HG03039 (cell line): Measurements from ENCODE around the gene LHFPL3.
A peak's percentile ranks its signal among the peaks of the same experiment; 100 is the strongest.
"Not testable (repeated sequence)": the region's sequence is repeated elsewhere in the genome, so short reads cannot be mapped to it uniquely, and the experiment has no call there.

Source experiments
- ATAC-seq: cut with Tn5 transposase; IDR thresholded peaks from one replicate; pipeline ENCODE4 v1.9.1; 2021; ENCODE audit warnings: mild to moderate bottlenecking, moderate library complexity; ENCODE audit not compliant: unreplicated experiment

LHFPL3 gene

DNA sequence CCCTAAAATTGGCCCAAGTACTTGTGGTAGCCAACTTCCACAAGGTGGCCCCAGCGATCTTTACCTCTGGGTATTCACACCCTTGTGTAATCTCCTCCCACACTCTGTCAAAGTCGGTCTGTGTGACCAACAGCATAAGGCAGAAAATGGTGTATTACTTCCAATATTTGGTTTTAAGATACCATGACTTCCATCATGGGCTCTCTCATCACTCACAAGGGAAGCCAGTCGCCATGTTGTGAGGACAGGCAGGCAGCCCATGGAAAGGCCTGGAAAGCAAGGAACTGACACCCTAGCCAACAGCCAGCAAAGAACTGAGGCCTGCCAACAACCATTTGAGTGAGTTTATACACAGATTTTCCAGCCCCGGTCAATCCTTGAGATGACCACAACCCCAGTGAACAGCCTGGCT is 594.6 kb downstream of the LHFPL3 start:
- peak; percentile 86 for ATAC-seq

DNA sequence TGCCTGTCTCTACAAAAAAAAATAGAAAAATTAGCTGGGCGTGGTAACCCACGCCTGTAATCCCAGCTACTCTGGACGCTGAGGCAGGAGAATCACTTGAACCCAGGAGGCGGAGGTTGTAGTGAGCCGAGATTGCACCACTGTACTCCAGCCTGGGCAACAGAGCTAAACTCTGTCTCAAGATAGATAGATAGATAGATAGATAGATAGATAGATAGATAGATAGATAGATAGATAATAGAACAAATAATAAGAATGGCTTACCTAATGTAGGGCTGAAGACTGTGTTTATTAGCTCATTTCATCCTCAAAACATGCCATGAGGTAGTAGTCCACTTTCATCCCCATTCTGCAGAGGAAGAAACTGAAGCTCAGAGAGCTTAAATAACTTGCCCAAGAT is 597.8 kb downstream of the LHFPL3 start:
- not testable (repeated sequence) for ATAC-seq

DNA sequence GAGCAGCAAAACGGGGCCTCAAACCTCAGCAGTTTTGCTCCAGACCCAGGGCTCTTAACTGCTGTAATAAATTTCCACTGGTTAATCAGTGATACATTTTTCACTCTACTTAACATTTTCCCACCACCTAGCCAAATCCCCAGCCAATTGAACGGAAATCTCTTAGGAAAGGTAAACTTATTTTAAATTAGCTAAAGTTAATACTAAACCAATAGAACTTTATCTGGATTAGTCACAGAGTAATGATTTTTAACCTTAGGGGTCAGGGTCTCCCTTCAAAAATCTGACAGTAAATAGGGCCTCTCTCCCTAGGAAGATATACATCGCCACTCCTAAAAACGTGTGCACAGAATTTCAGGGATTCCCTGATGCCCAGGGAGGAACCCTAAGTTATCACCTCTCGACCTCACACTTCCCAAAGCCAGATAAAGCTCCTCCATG is 598.2 kb downstream of the LHFPL3 start:
- ATAC-seq, result no peak

DNA sequence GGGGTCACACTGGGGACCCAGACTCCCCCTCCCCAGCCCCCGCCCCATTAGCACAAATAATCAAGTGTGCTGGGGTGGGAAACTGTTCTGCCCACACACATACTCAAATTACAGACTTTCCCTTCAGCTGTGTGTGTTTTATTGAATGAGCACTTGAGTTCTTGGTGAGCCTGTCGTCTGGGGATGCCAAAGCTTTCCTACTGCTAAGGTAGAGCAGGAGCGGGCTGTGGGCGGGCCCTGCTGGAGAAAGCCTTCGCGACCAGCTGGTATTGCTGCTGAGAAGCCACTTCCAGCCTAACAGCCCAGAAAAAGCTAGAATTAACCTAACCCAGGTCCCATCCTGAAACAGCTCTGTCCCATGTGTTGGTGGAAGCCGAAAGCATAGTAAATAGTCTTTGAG is 598.7 kb downstream of the LHFPL3 start:
- no peak for ATAC-seq

DNA sequence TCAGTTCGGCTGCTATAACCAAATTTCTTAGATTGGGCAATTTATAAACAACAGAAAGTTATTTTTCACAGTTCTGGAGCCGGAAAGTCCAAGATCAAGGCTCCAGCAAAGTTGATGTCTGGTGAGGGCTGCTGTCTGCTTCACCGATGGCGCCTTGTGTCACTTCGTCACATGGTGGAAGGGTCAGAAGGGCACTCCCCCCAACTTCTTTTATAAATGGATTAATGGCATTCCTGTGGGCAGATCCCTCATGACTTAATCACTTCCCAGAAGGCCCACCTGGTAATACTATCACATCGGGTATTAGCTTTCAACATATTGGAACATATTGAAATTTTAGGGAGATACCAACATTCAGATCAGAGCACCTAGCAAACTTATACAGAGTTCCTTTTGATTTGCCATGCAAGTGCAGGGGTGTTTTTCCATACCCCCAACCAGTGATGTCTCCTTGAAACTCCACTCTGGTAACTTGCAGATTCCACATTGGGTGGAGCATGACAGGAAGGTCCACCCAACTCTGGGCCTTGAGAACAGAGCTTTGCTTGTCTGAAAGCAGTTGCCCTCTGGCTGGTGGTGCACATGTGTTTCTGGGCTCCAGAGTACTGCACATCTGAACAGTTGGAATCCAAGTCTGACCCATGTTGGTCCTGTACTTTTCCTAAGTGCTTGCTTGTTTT is 600.5 kb downstream of the LHFPL3 start:
- ATAC-seq, result no peak

DNA sequence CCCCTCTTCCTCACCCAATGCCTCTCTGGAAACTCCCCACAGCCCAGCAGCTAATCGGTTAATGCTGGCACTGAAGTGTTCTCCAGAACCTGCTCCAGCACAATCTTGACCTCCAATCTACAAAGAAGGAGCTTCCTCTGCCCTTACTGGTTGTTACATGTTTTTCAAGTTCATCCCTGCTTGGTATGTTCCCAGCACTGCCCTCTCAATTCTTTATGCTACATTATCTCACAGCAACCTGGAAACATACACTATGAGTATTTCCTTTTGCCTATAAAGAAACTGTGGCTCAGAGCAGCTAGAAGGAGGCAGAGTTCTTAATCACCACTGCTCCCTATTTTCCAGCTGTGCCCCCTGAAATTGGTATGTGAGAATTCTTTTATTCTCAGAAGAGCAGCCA is 601.5 kb downstream of the LHFPL3 start:
- no peak for ATAC-seq

DNA sequence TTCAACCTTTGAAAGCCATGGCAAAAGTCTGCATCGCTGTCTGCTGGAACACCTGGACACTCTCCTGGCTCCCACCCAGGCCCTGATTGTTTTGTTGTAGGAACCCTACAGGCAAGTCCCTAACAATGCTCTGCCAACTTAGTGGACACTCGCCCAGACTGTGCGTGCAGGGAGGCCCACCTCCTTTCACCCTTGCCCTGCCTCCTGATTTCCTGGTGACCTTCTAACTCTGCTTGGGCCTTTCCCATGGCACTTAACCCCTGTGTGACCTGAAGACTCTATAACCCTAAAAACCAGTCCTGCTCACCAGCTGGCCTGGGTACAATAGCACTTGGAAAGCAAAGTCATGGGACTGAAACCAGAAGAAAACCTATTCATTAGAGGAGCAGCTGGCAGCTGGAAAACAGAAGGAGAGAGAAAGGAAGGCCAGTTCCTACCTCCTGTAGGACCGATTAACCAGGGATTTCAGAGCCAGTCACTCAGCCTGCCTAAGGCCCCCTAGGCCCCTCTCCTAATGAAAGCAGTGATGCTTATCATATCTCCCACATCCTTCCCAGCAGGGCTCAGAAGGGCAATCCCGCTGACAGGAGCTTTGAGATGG is 602.9 kb downstream of the LHFPL3 start:
- ATAC-seq, result no peak

DNA sequence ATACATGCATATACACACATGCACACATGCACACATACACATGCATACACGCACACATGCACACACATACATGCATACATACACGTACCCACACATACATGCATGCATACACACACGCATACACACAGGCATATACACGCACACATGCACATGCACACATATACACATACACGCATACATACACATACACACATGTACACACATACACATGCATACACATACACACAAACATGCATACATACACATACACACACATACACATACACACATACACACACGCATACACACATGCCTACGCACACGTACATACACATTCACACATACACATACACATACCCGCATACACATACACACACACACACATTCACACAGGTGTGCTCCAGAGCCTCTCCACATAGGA is 604.6 kb downstream of the LHFPL3 start:
- ATAC-seq, result no peak

DNA sequence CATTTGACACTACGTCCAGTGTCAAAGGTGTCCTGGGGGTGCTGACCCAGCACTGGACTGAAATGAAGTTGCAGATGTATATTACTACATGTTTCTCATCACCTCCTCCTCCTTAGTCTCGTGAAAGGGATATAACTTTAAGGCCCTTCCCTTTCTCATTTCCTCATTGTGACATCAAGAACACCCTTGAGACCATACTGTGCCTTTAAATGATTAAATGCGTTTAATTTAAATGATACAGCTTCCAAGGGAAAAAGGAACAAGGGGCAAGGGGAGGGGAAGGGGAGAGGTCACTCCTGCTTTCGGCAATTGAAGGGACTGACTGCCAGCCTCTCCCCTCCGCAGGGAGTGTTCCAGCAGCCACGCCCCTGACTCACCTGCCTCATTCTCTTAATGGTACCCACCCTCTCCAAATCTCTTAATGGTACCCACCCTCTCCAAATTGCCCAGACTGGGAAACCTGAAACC is 605.2 kb downstream of the LHFPL3 start:
- no peak for ATAC-seq

DNA sequence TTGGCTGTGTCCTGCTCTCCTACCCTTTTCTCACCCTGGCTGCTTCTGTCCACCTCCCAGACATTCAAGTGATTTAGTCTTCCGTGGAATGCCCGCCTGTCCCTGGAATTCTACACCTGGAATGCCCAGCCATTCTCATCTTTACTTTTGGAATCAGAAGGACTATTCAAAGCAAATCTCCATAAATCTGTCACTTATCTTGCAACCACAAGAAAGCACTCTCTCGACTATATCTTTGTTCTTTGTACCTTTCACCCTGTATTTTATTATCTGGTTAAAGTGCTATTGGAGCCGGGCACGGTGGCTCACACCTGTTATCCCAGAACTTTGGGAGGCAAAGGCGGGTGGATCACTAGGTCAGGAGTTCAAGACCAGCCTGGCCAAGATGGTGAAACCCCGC is 606.3 kb downstream of the LHFPL3 start:
- ATAC-seq, result no peak

DNA sequence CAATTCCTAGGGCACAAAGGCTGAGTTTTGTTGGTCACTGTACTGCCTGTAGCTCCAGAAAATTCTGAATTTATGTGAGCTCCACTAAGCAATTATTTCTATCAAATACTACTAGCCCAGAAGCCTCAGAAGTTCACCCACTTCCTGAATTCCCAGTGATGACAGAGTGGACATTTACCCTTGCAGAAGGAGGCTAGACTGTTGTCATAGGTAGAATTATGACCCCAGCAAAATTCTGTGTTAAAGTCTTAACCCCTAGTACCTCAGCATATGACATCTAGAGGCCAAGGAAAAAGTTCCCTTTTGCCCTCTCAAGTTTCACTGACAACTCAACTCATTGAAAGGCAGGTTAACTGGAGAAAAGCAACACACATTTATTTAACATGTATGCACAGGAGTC is 606.9 kb downstream of the LHFPL3 start:
- ATAC-seq, result no peak

DNA sequence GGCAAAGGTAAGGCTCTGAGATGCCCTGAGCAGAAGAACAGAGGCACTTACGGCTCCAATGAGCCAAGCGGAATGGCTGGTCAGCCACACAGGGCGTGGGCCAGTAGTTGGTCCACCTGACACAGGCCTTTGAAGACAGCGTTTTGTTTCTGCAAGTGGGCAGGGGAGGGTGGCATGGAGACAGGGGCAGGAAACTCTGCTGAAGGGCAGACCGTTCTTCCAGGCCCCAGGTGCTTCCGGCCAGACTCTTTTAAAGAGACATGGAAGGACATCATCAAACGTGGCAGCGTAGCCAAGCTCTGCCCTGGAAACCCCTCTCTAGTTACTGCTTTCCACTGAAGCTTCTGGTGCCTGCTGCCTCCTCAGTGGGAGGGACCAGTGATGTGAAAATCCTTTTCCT is 608.1 kb downstream of the LHFPL3 start:
- no peak for ATAC-seq

DNA sequence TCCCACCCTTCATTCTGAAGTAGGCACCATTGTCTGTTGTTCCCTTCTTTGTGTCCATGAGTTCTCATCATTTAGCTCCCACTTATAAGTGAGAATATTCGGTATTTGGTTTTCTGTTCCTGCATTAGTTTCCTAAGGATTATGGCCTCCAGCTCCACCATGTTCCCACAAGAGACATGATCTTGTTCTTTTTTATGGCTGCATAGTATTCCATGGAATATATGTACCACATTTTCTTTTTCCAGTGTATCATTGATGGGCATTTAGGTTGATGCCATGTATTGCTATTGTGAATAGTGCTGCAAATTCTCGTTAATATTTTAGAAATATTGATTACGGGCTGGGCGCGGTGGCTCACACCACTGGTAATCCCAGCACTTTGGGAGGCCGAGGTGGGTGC is 609.1 kb downstream of the LHFPL3 start:
- ATAC-seq, result not testable (repeated sequence)

DNA sequence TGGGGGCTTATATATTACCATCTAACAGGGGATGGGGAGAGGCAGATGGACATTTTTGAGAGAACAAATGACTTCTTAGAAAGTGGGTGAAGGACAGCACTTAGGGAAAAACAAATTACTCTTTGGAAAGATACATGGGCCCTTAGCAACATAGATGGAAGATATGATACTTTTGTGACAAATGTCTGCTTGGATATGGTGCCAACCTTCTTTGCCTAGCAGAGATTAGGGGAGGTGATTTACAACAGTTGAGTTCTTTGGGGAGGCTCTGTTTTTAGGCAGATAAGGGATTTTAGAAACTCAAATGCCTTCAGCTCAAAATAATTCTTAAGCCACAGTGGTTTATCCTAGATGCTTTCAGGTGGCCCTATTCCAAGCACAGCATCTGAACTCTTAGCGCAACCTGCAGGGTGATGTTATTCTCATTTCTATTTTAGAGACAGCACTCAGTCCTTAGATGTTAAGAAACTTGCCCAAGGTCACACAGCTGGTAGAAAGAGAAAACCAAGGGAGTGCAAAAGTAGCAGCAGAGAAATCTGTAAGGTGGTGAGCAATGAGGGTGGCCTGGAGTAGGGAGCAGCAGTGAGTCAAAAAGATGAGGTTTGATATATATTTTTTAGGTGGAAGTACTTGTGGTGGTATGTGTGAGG is 610.5 kb downstream of the LHFPL3 start:
- ATAC-seq, result no peak

DNA sequence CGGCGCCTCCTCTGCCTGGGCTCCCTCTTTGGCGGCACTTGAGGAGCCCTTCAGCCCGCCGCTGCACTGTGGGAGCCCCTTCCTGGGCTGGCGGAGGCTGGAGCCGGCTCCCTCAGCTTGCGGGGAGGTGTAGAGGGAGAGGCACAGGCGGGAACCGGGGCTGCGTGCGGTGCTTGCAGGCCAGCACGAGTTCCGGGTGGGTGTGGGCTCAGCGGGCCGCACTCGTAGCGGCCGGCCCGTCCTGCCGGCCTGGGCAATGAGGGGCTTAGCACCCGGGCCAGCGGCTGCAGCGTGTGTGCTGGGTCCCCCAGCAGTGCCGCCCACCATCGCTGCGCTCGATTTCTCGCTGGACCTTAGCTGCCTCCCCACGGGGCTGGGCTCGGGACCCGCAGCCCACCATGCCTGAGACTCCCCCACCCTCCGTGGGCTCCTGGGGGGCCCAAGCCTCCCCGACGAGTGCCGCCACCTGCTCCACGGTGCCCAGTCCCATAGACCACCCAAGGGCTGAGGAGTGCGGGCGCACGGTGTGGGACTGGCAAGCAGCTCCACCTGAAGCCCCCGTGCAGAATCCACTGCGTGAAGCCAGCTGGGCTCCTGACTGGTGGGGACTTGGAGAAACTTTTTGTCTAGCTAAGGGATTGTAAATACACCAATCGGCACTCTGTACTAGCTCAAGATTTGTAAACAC is 611.8 kb downstream of the LHFPL3 start:
- no peak for ATAC-seq

DNA sequence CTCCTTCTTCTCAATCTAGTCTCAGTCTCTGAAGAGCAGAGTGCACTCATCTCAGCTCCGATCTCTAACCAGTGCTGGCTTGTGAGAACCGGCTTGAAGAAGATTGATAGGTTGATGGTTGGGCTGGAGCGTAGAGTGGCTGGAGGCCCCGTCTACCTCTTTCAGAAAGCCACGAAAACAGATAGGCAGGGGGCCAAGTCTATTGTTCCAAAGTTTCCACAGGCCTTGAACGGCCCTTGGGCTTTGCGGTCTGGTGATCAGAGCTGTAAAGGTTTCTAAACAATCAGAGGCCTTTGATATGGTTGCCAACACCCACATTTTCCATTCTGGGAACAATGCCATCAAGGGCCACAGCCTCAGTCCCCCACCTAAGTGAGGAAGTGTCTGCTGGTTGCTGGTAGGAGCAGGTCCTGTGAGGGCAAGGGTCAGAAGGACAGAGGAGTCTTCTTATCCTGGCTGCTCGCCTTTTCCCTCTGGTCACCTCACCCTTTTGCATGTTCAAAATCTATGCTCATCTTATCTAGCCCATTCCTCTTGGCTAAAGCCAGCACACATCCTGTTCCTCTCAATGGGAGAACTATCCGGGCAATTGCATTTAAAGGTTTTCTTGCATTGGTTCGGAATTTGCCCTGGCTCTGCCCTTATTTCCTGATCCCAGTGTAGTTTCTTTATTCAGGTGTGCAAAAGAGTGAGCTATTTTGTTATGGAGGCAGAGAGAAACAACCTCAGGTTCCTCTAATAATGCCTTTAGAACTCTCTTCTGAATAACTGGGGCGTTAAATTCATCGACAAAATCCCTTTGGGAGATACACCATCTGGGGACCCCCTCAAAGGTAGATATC is 615.3 kb downstream of the LHFPL3 start:
- ATAC-seq, result peak; percentile 33

DNA sequence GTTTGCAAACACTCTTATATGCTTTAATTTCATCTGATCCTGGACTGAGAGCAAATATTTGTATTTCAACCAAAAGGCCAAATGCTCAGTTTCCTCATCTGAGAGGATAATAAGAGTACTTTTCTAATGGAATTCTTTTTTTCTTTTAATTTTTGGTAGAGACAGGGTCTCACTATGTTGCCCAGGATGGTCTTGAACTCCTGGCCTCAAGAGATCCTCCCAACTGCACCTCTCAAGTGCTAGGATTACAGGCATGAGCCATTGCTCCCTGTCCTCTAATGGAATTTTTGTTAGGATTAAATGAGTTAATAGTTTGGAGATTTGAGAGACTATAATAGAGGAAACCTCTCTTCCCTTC is 617.2 kb downstream of the LHFPL3 start:
- no peak for ATAC-seq

DNA sequence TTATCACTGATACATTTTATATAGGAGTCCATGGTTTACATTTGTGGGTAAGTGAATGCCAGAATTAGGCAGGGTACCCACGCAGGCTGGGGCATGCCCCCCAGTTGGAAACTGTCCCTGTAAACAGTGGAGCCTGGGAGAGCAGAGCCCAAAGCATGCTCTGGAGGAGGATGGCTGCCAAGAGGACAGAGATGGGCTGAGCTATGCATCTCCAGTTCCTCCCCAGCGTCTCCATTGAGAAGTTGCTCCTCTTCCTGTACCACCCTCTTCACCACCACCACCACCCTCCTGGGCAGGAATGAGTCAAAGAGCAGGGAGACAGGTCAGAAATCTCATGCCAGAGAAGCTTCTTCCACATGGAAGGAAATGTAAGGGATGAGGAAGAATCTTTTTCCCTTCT is 617.9 kb downstream of the LHFPL3 start:
- ATAC-seq, result no peak

DNA sequence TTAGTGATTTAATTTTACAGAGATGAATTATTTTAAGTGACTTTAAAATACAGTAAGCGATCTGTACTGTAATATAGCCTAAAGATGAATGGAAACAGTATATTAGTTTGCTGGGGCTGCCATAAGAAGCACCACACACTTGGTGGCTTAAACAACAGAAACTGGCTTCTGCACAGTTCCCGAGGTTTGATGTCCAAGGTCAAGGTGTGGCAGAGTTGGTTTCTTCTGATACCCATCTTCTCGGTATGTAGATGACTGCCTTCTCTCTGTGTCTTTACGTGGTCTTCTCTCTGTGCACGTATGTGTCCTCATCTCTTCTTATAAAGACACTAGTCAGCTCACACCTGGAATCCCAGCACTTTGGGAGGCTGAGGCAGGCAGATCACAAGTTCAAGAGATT is 621.6 kb downstream of the LHFPL3 start:
- no peak for ATAC-seq

DNA sequence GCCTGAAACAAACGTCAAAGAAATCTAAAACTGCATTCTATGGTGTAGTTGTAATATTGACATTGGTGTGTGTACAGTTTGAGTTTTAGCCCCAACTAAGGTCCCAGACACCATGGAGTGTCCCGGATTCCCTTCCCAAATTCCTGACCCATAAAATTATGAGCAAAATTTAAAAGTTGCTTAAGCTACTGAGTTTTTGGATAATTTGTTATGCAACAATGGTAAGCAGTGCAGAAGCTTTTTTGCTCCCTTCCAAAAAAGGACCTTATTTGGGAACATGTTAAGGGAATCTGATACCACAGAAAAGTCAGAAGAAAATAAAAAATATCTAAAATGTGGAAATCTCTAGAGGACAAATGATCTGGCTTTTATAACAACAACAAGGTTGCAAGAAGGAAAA is 622.4 kb downstream of the LHFPL3 start:
- ATAC-seq, result no peak

DNA sequence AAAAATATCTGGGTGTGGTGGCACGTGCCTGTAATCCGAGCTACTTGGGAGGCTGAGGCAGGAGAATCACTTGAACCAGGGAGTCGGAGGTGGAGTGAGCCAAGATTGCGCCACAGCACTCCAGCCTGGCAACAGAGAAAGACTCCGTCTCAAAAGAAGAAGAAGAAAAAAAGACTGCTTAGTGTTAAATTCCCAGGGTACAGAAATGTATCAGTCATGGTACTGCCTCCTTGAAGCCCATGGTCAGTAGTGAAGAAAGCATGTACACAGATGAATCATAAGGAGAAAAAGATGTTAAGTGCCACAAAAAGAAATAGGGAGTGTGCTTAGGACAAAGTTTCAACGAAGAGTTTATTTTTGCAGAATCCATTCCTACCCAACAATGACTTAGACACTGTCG is 623.1 kb downstream of the LHFPL3 start:
- no peak for ATAC-seq
